Activated CD4-positive, alpha-beta T cell treated with anti-CD3 and anti-CD28 coated beads for 24 hours (primary cell): Measurements from ENCODE around the gene MLLT10.
"Not testable (repeated sequence)": the region's sequence is repeated elsewhere in the genome, so short reads cannot be mapped to it uniquely, and the experiment has no call there.

Source experiments
- DNase-seq, 2 donors: peaks; one replicate each; pipeline ENCODE4 v3.0.0-alpha.2; 2020; ENCODE audit warnings: low read depth in 2 of 2

The MLLT10 gene

DNA sequence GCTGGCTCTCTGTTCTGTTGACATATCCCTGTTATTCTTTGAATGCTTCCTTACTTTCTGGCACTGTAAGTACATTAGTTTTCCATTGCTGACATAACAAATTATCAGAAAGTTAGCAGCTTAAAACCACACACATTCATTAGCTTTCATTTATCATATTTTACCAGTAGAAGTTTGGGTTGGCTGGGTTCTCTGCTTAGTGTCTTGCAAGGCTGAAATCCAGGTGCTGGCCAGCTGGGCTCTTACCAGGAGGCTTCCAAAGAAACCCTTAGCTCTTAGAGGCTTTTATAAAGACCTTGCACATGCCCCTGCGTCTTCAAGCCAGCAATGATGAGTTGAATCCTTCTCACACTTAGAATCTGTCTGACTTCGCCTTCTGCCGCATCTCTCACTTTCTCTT, 160.6 kb downstream of the MLLT10 start:
- no peak for DNase-seq

DNA sequence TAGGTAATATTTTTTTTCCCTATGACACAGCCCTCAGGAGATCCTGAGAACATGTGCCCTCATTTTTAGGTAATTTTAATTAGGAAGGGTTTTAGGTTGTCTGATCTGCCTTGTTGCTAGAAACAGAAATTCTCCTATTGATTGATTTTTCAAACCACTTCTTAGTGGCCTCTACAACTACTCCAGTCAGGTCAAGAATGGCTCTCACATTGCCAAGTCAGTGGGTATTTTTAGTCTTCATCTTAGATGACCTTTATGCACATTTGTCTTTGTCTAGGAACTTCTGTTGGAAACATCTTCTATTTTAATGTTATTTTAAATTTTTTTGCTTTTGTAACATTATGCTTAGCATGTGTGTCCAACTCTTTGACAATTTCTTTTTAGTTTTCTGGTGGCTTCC, 162.3 kb downstream of the MLLT10 start:
- no peak for DNase-seq

DNA sequence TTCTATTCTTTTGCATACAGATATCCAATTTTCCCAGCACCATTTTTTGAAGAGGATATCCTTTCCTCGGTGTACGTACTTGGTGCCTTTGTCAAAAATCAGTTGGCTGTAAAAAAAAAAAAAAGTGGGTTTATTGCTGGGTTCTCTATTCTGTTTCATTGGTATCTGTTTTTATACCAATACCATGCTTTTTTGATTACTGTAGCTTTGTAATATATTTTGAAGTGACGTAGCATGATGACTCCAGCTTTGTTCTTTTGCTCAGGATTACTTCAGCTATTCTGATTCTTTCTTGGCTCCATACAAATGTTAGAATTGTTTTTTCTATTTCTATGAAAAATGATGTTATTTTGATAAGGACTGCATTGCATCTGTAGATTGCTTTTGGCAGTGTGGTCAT, 165.5 kb downstream of the MLLT10 start:
- DNase-seq = no peak

DNA sequence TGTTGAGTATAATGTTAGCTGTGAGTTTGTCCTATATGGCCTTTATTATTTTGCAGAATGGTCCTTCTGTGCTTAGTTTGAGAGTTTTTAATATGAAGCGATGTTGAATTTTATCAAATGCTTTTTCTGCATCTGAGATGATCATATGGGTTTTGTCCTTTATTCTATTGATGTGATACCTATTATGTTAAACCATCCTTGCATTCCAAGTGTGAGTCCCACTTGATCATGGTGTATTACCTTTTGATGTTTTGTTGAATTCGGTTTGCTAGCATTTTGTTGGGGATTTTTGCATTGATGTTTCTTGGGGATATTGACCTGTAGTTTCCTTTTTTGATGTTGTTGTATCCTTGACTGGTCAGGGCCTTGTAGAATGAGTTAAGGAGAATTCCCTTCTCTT, 166.4 kb downstream of the MLLT10 start:
- no peak for DNase-seq

DNA sequence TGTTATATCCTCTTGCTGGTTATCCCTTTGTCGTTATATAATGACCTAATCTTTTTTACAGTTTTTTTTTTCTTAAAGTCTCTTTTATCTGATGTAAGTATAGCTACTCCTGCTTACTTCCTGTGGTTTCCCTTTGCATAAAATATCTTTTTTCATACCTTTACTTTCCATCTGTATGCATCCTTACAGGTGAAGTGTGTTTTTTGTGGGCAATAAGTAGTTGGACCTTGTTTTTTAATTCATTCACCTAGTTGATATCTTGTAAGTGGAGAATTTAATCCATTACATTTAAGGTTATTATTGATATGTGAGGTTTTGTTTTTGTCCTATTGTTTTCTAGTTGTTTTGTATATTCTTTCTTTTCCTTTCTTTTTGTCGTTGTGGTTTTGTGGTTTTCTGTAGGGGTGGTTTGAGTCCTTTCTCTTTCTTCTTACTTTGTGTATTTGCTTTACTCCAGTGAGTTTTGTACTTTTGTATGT, 168.6 kb downstream of the MLLT10 start:
- DNase-seq = no peak

DNA sequence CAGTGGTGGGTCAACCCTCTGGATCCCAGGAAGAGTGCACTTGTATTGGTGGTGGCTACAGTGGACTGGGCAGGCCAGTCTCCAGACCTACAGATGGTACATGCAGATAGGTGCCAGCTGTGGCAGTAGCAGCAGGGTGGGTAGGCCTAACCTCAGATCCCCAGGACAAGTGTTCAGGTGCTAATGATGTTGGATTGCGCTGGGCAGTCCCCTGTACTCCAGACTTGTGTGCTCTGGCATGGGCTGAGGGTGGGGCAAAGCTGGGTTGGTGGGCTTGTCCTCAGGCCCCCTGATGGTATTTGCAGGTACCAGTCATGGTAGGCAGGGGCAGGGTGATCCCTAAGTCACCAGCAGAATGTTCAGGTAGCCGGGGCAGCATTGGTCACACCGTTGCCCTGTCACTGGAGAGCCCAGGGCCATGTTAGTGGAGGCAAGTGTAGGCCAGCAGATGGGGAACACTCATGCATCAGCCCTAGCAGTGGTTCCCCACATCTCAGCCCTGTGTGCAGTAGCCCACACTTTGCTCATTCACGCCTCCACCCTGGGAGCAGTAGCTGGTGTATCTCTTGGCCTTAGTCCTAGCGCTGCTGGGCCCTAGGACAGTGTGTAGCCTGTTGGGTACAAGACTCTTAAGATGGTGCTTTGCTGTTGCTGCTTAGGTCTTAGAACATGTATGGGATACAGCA, 171.3 kb downstream of the MLLT10 start:
- DNase-seq = no peak

DNA sequence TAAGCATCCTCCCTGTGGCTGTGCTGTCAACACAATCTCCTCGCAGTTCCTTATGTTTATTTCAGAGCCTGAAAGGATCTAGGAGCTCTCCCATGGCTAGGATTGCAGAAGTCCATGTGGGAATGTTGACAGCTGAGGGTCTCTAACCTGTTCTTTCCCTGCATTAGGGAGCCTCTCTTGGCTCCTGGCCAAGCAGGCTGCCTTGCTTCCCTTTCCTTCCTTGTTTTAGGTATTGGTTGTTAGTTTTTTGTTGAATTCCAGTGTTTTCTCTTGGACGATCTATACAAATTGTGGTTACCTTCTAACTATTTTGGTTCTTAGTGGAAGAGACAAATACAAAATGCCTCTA, 171.8 kb downstream of the MLLT10 start:
- no peak for DNase-seq

DNA sequence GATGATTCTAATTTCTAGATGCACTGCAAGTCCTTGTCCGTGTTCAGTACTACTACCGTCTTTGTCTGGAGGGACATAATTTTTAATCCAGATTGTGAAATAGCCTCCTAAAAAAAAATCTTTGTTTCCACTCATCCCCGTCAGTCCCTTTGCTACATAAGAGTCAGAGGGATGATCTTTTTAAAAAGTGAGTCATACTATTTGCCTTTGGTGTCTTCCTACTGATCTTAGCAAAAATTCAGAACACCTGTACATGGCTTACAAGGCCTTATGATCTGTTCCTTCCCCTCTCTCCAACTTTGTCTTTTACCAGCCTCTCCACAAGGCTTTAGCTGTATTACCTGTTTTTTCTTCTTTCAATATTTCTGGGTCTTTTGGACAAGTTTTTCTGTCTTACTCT, 173.5 kb downstream of the MLLT10 start:
- no peak for DNase-seq

DNA sequence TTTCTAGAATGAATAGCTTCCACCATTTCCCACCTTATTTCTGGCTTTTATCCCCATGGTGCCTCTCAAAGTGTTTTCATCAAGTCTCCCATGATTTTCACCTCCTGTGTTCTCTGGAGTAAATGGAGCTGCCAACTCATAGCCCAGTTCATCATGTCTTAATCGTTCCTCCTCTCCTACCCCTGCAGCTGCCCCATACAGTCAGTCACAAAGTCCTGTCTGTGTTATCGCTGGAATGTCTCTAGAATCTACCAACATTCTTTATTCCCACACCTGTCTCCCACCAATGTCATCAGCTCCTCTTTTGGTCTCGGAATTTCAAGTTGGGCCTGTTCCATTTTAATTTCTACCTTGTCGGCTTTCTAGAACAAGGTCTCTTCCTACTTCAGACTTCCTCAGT, 178.9 kb downstream of the MLLT10 start:
- DNase-seq = no peak

DNA sequence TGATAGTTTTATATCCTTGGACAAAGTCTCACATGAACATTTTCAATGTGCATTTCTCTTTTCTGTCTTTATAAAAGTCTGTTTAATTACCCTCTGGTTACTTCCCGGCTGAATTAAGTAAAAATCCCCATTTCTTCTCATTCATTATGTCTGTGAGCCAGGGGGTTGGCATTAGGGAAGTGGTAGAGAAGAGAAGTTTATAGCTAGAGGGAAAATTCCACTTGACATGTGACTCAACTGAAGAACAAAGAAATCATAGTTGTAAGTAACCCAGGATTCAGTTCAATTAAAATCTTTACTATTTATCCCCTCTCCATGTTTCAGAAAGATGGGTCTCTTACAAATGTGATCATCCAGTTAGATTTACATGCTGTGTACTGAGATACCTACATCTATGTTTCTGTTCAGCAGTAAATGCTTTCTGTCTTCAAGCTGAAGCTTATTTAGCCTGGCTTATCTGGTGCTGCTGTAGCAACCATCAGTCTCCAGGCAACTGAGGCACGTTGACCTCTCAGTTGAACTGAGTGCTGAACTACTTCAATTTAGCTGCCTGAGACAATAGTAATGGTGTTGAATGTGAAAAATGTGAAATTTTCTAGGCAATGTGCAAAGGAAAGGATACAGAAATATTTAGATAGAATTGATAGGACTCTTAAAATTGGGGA, 181.6 kb downstream of the MLLT10 start:
- DNase-seq = no peak

DNA sequence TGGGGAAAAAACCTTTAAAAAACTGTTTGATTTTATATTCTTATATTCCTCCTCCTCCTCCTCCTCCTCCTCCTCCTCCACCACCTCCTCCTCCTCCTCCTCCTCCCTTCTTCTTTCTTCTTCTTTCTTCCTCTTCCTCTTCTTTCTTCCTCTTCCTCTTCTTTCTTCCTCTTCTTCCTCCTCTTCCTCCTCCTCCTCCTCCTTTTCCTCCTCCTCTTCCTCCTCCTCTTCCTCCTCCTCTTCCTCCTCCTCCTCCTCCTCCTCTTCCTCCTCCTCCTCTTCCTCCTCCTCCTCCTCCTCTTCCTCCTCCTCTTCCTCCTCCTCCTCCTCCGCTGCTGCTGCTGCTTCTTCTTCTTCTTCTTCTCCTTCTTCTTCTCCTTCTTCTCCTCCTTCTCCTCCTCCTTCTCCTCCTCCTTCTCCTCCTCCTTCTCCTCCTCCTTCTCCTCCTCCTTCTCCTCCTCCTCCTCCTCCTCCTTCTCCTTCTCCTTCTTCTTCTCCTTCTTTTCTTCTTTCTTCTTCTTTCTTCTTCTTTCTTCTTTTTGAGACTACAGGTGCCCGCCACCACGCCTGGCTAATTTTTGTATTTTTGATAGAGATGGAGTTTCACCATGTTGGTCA, 183.5 kb downstream of the MLLT10 start:
- not testable (repeated sequence) for DNase-seq

DNA sequence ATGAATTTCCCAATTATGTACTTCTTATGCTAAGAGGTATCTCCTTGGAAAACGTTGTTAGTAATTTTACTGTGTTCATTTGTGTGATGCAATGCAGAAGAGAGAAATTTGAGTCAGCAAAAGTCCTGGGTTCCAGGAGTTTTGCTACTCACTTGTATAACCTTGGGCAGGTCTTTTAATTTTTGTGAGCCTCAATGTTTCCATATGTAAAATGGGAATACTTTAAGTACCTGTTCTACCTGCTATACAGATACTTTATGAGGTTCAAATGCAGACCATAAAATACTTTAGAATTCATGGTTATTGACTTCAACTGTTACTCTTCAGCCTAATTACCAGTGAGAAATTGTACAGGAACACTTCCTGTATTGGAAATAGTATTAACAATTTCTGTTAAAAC, 185.5 kb downstream of the MLLT10 start:
- no peak for DNase-seq

DNA sequence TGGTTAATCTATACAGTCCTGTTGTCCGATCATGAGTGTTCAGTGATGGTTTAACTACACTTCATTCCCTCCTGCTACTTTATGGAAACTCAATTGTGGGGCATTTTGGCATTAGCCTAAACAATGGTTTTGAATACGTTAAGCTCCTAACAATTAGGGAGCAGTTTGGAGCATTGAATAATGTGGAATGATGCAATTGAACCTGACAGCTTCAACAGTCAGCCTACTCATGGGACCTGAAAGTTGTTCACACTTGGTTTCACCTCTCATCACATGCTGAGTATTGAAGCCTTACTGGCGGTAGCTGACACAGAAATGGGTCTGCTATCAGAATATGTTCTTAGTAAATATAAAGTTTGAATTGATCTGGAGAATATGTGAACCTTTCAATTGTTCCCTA, 186.1 kb downstream of the MLLT10 start:
- no peak for DNase-seq

DNA sequence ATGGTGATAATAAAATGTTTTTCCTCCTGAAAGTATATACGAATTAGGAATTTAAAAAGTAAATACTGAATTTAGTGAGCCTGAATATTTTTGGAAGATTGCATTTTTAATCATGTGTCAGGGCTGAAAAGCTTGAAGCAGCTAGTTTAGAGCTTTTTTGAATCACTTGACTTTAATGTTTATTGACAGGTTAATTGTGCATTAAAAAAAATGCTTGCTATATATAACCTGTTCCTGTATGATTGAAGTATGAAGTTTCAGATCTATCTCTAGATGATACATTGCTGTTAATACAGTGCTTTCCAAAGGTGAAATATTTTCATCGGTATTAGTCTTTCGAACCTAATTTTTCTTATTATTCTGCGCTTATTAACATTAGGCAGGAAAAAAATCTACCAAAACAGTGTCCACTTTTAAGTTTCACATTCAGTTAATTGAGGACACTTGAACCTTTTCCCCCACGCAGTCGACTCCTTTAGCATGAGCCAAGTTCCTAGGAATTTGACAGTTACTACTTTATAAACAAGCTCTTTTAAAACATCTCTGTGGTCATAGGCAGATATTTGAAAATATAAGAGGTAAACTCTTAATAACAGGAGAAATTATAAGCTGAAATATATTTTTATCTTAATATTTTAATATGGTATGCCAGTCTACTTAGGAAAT, 187.1 kb downstream of the MLLT10 start:
- no peak for DNase-seq

DNA sequence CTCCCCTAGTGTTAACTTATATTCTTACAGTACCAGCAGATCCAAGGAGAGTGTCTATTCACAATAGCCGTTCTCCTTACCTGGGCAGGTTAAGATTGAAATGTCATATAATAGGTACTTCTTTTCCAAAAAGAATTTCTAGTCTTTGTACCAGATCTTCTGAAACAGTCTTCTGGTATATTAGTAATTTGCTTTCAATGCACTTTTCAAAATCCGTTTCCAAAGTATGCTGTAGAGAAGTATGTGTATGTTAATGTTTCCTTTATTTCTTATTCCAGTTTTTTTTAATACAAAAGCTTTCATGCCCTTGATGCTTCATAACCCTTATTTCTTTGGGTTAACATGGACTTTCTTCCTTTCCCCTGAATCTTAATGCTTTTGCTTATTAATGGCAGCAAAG, 188.2 kb downstream of the MLLT10 start:
- DNase-seq = no peak

DNA sequence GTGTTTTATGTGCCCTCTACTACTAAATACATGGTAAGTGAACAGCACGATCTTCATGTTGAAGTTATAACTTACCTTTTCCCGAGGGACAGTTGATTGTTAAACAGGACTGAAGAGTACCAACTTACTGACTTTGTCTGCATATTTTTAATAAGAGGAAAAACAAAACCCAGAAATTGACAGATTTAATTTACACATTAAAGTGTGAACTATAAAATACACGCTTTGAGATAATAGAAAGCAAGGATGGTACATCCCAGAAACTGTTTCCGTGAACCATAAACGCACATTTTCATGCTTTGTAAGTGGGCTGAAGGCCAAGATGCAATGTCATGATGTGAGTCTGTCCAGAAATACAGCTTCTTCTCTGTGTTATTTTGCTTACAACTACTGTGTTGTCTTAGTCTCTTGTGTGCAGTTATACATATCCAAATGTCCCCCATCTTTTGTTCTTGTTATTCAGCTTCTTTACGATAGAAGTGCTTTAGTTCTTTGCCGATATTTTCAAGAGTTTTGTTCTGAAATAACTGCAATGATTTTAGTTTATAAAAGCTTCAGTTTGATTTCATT, 190.1 kb downstream of the MLLT10 start:
- DNase-seq = no peak

DNA sequence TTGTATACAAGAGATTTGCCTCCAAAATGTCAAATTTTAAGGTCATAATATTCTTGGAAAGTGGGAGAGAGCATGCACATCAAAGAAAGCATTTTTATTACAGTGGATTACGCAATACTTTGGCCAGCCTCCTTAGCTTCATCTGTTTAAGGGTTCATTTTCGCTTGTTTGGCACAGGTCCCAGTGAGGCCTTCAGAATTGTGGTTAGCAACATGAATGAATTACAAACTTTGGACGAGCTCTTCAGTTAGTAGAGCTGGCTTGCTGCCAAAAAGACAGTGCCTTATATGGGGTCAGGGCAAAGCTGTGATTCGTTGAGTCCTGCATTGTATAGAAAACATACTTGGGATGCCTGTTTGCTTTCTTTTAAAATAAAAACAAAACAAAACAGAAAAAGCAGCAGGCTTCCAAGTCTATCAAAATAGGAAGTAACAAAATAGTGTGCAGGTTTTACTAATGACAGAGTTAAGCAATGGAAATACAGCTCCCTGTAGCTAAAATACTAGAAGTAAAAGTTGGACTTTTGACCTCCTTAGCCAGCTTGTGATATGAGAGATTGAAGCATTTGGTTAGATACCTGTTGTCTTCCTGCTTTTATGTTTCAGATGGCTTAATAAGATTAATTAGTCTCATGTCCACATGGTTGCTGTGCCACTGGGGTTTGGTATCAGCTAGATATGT, 190.8 kb downstream of the MLLT10 start:
- DNase-seq = peak in 1 of 2 donors; percentile 6

DNA sequence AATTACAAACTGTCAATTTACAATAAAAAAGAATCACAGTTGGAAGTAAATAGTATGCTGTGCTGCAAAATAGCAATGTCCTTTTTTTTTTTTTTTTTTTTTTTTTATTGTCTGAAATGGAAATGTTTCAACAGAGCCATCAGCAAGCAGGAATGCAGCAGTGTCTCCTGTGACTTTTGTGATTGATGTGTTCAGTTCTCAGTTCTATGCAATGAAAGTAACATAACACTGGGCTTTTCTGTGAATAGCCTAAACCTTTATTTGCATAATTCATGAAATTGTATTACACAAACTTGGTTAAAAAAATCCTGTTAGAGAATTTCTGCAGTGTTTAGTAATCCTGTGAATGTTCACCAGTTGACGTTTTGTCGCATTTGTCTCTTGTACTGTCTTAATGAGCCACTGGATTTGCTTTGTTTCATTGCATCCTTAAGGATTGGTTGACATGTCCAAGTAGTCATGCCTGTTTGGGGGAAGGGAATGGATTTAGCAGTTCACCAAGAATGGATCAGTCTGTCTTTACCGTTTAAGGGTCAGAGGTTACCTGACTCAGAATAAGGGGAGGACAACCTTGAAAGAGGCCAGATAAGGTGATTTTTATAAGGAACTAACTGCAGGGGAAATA, 192.7 kb downstream of the MLLT10 start:
- no peak for DNase-seq

DNA sequence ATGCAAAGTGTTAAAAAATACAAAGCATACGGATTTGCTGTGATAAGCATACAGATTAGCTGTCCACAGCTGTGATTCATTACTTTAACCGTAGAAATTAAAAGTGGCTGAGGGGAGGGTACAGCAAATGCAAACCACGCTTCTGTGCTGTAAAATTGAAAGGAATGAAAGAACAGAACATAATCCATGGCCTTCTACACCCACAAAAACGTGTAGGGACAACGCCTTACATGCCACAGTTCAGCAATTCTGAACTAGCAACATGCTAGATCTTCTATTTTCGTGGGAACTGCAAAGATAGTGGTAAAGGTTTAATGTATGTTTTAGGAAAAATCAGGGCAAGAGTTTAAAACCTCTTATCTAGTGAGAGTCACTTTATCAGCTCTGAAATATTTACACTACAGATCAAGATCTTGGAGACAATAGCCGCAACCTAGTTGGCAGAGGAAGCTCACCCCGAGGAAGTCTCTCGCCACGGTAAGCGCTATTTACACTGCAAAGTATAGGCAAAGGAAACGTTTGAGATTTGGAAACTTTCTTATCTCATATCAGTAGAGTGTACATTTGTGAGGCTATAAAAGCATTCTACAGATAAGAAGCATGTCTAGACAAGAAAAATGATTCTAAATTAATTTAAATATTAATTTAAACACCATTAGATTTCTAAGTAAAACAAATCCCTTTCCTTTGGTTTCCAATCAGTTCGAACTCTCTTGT, 193.6 kb downstream of the MLLT10 start:
- DNase-seq = no peak

DNA sequence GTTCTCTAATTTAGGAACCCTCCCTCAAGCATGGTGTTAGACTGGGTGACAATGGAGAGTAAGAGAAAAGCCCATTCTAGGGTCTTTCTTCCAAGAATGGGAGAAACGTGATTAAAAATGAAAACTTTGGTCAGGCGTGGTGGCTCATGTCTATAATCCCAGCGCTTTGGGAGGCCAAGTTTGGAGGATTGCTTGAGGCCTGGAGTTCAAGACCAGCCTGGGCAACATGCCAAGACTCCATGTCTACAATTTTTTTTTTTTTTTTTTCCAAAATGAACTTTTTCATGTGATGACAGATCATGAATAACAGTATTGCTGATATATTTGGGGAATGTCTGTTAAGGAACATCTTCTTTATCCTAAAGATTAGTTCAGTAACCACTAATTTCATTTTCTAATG, 194.6 kb downstream of the MLLT10 start:
- DNase-seq = no peak
